ENCODE data around the gene UXS1.

DNA sequence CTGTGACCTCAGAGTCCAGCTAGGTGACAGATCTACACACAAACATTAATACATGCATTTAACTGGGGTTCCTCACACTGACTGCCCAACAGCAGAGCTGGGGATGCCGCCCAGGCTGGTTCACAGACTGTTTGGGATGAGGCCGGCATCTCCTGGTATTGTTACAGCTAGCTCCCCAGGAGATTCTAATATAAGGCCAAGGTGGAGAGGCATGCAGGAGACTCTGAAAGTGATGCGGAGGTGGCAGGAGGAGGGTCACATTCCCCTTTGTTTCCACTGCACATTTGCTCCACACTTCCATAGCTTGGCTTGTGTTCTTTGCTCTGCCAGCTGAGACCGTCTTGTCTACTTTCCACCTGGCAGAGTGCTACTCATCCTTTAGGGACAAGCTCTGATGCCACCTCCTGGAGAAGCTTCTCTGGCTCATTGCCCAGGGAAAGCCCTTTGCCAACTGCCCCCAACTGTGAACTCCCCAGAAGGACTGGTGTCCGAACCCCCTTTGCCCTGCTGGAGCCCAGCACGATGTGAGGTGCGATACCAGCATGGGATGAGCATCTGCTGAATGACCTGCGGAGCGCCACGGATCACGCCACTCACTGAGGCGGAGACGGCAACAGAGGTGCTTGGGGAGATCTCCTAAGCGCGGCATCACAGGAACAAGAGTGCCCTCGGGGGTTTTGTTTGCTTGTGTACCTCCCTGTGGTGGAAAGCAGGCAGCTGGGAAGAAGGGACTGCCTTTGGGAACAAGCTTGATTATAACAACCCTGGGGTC, 88.8 kb downstream of the UXS1 start:
- TF ChIP-seq POLR2A (IDR thresholded peaks at IDR 0.05; ENCODE audit: low read length) (no peak), GATA1 (IDR thresholded peaks at IDR 0.05; ENCODE audit: low read depth, low read length) (no peak)
